ENCODE data around the gene AMER1.

The AMER1 gene

DNA sequence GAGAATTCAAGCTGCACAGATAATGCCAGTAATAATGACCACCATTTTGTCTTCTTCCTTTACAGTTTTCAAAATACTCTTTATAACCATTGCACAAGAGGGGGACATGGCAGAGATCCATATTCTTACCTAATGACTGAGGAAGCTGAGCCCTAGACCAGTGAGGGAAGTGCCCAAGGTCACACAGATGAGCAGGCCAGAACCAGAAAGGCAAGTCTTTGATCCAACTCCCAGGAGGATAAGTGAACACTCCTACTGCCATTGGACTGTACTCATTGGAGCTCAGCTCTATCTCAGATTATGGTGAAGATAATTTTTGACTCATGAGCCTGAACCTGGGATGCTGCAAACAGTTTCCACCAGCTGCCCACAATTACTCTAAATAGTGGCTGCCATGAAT is 28.6 kb downstream of the AMER1 start:
- Histone ChIP-seq H3K4me3 (ENCODE audit: insufficient read depth, low read length, poor library complexity, severe bottlenecking) (no peak overlapping the region), H3K27ac (ENCODE audit: low read depth, low read length) (no peak overlapping the region), H3K9me2 (replicated peaks; ENCODE audit: insufficient read depth, low read length) (no peaks in the 10 kb centered on the region), H4K20me1 (ENCODE audit: low read depth, low read length) (no peaks in the 10 kb centered on the region), H3K9ac (ENCODE audit: low read length) (no peak overlapping the region), H3K9me3 (ENCODE audit: insufficient read depth, low read length) (no peaks in the 10 kb centered on the region), H3K27me3 (ENCODE audit: low read length) (no peaks in the 10 kb centered on the region), H2AFZ (ENCODE audit: low read depth, low read length, severe bottlenecking) (no peak overlapping the region), H3F3A (ENCODE audit: insufficient read depth) (no peaks in the 10 kb centered on the region), H3K4me2 (ENCODE audit: low read depth, low read length, poor library complexity, severe bottlenecking) (no peak overlapping the region), H3K79me2 (ENCODE audit: insufficient read depth, low read length) (no peaks in the 10 kb centered on the region), H3K36me3 (ENCODE audit: low read length) (no peaks in the 10 kb centered on the region)
- TF ChIP-seq, protein P1, sequence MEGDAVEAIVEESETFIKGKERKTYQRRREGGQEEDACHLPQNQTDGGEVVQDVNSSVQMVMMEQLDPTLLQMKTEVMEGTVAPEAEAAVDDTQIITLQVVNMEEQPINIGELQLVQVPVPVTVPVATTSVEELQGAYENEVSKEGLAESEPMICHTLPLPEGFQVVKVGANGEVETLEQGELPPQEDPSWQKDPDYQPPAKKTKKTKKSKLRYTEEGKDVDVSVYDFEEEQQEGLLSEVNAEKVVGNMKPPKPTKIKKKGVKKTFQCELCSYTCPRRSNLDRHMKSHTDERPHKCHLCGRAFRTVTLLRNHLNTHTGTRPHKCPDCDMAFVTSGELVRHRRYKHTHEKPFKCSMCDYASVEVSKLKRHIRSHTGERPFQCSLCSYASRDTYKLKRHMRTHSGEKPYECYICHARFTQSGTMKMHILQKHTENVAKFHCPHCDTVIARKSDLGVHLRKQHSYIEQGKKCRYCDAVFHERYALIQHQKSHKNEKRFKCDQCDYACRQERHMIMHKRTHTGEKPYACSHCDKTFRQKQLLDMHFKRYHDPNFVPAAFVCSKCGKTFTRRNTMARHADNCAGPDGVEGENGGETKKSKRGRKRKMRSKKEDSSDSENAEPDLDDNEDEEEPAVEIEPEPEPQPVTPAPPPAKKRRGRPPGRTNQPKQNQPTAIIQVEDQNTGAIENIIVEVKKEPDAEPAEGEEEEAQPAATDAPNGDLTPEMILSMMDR (IDR thresholded peaks at IDR 0.05; ENCODE audit: insufficient read depth, low read length, poor library complexity, severe bottlenecking), result no peak
- no peak for TF ChIP-seq EZH2phosphoT487 (conservative IDR thresholded peaks at IDR 0.05; ENCODE audit: low read length)

DNA sequence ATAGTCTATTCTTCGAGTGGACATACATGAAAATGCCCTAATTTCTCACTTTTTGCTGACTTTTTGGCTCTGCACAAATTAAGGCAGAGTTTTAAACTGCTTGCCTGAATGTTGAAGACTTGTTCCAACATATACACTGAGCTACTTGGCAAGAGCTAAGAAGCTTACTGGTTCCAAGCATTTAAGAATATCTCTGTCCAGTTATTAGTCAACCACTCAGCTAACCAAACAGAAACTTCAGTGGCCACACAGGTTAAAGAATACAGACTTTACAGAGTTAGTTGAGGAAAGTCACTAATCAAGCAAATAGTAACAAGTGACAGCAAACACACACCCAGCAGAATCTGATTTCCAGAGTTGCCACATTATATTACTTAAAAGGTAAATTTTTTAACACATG is 35.5 kb downstream of the AMER1 start:
- H3K4me2 ChIP-seq (ENCODE audit: low read depth, low read length, poor library complexity, severe bottlenecking), result no peak overlapping the region
- H4K20me1 ChIP-seq (ENCODE audit: low read depth, low read length), result no peaks in the 10 kb centered on the region
- no peak overlapping the region for H3K4me3 ChIP-seq (ENCODE audit: insufficient read depth, low read length, poor library complexity, severe bottlenecking)
- no peak overlapping the region for H3K27ac ChIP-seq (ENCODE audit: low read depth, low read length)
- TF ChIP-seq EZH2phosphoT487 (conservative IDR thresholded peaks at IDR 0.05; ENCODE audit: low read length), result no peak
- TF ChIP-seq, protein P1 (IDR thresholded peaks at IDR 0.05; ENCODE audit: insufficient read depth, low read length, poor library complexity, severe bottlenecking), result no peak
- H3K36me3 ChIP-seq (ENCODE audit: low read length), result no peaks in the 10 kb centered on the region
- no peaks in the 10 kb centered on the region for H3K9me2 ChIP-seq (replicated peaks; ENCODE audit: insufficient read depth, low read length)
- no peaks in the 10 kb centered on the region for H3K27me3 ChIP-seq (ENCODE audit: low read length)
- H3K79me2 ChIP-seq (ENCODE audit: insufficient read depth, low read length), result no peaks in the 10 kb centered on the region
- H3K9me3 ChIP-seq (ENCODE audit: insufficient read depth, low read length), result no peaks in the 10 kb centered on the region
- no peaks in the 10 kb centered on the region for H3F3A ChIP-seq (ENCODE audit: insufficient read depth)
- H3K9ac ChIP-seq (ENCODE audit: low read length), result no peak overlapping the region
- H2AFZ ChIP-seq (ENCODE audit: low read depth, low read length, severe bottlenecking), result no peak overlapping the region

DNA sequence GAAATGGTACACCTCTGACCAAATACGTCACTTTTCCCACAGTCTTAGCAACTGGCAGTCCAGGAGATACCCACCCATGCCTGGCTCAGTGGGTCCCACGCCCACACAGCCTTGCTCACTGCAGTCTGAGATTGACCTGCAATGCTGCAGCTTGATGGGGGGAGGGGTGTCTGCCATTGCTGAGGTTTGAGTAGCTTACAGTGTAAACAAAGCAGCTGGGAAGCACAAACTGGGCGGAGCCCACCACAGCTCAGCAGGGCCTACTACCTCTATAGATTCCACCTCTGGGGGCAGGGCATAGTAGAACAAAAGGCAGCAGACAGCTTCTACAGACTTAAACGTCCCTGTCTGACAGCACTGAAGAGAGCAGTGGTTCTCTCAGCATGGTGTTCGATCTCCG is 52.7 kb downstream of the AMER1 start:
- no peaks in the 10 kb centered on the region for H3K79me2 ChIP-seq (ENCODE audit: insufficient read depth, low read length)
- no peaks in the 10 kb centered on the region for H3K36me3 ChIP-seq (ENCODE audit: low read length)
- H3K9me3 ChIP-seq (ENCODE audit: insufficient read depth, low read length), result no peaks in the 10 kb centered on the region
- TF ChIP-seq EZH2phosphoT487 (conservative IDR thresholded peaks at IDR 0.05; ENCODE audit: low read length), result no peak
- TF ChIP-seq, protein P1 (IDR thresholded peaks at IDR 0.05; ENCODE audit: insufficient read depth, low read length, poor library complexity, severe bottlenecking), result no peak
- no peaks in the 10 kb centered on the region for H4K20me1 ChIP-seq (ENCODE audit: low read depth, low read length)
- H3F3A ChIP-seq (ENCODE audit: insufficient read depth), result no peaks in the 10 kb centered on the region
- no peak overlapping the region for H3K9ac ChIP-seq (ENCODE audit: low read length)
- H3K27ac ChIP-seq (ENCODE audit: low read depth, low read length), result no peak overlapping the region
- no peak overlapping the region for H2AFZ ChIP-seq (ENCODE audit: low read depth, low read length, severe bottlenecking)
- no peak overlapping the region for H3K4me2 ChIP-seq (ENCODE audit: low read depth, low read length, poor library complexity, severe bottlenecking)
- H3K27me3 ChIP-seq (ENCODE audit: low read length), result no peaks in the 10 kb centered on the region
- no peaks in the 10 kb centered on the region for H3K9me2 ChIP-seq (replicated peaks; ENCODE audit: insufficient read depth, low read length)
- no peak overlapping the region for H3K4me3 ChIP-seq (ENCODE audit: insufficient read depth, low read length, poor library complexity, severe bottlenecking)
